ENCODE measurements around the gene LSM7.

LSM7 gene

GRCh38 chr19:2275588-2276428, 52.6 kb downstream of the LSM7 start:
- no peak for DNase-seq

GRCh38 chr19:2274931-2275535, 53.4 kb downstream of the LSM7 start:
- DNase-seq: peak; percentile 54 to 56

GRCh38 chr19:2274185-2274711, 54.1 kb downstream of the LSM7 start:
- no peak for DNase-seq

GRCh38 chr19:2273356-2274184, 54.8 kb downstream of the LSM7 start:
- peak in 1 of 2 donors; percentile 49 for DNase-seq
